K562 (cell line): ENCODE data around the gene AKAP12. TPM values are rescaled to one million over a fixed set of nuclear protein-coding genes. Genes with fewer than 3 reads are reported as not detected.

ENCODE experiments used
- ARID2 ChIP-seq: fragments of 450-650 bp; IDR thresholded peaks from 2 replicates; pipeline ENCODE4 v1.6.1; 2017; ENCODE audit warnings: antibody characterized with exemption, mild to moderate bottlenecking
- CAMTA2 ChIP-seq: fragments of 250-450 bp; sonication (Bioruptor Pico); conservative IDR thresholded peaks from 2 replicates; pipeline ENCODE4 v1.5.1; 2022
- CBX5 ChIP-seq: IDR thresholded peaks from 2 replicates; pipeline ENCODE4 v1.6.1; 2014; ENCODE audit warnings: low read depth, borderline replicate concordance
- HDAC2 ChIP-seq: fragments of 450-650 bp; IDR thresholded peaks from 2 replicates; pipeline ENCODE4 v1.6.1; 2016; ENCODE audit warnings: mild to moderate bottlenecking
- IRF2 ChIP-seq: sonication (generic); formaldehyde crosslinking; IDR thresholded peaks from 2 replicates; pipeline ENCODE4 v1.8.1; 2022; ENCODE audit warnings: mild to moderate bottlenecking, missing genetic modification reagents
- MAZ ChIP-seq, 2 experiments: fragments of 450-650 bp in 1 of 2; sonication (generic) in 1 of 2; formaldehyde crosslinking; IDR thresholded peaks in 1 of 2; conservative IDR thresholded peaks in 1 of 2; 2 replicates each; pipeline versions ENCODE4 v1.4.0 to v1.5.0; 2020; ENCODE audit warnings: mild to moderate bottlenecking in 1 of 2, missing genetic modification reagents in 1 of 2
- NFXL1 ChIP-seq: fragments of 450-650 bp; formaldehyde crosslinking; IDR thresholded peaks from 2 replicates; pipeline ENCODE4 v1.4.0; 2021; ENCODE audit warnings: mild to moderate bottlenecking
- PHB ChIP-seq: fragments of 250-450 bp; sonication (Bioruptor Pico); IDR thresholded peaks from 2 replicates; pipeline ENCODE4 v1.5.0; 2021
- PHTF2 ChIP-seq: fragments of 250-450 bp; sonication (Bioruptor Pico); IDR thresholded peaks from 2 replicates; pipeline ENCODE4 v1.5.0; 2021; ENCODE audit warnings: mild to moderate bottlenecking
- SETDB1 ChIP-seq: IDR thresholded peaks from one replicate; pipeline ENCODE4 v1.6.1; 2012; ENCODE audit warnings: low read length, control low read depth, inconsistent platforms
- SREBF1 ChIP-seq: fragments of 150-350 bp; IDR thresholded peaks from 2 replicates; pipeline ENCODE4 v1.6.1; 2014; ENCODE audit warnings: antibody characterized with exemption, low read depth, low read length, borderline replicate concordance
- ZNF175 ChIP-seq: fragments of 200-800 bp; sonication (Bioruptor generic); IDR thresholded peaks from 2 replicates; pipeline ENCODE4 v1.6.1; 2016; ENCODE audit warnings: low read depth, mild to moderate bottlenecking, missing genetic modification characterization, missing compliant biosample characterization
- ZNF197 ChIP-seq: fragments of 200-800 bp; sonication (Bioruptor generic); IDR thresholded peaks from 2 replicates; pipeline ENCODE4 v1.6.1; 2016; ENCODE audit warnings: low read depth, missing genetic modification characterization, missing compliant biosample characterization
- ZNF354B ChIP-seq: fragments of 250-450 bp; sonication (Bioruptor Pico); IDR thresholded peaks from 2 replicates; pipeline ENCODE4 v1.4.0; 2020
- ZNF41 ChIP-seq: fragments of 250-450 bp; sonication (Bioruptor Pico); conservative IDR thresholded peaks from 2 replicates; pipeline ENCODE4 v1.4.0; 2020; ENCODE audit warnings: mild to moderate bottlenecking
- ZNF766 ChIP-seq: fragments of 200-800 bp; sonication (Bioruptor generic); conservative IDR thresholded peaks from 2 replicates; pipeline ENCODE4 v1.6.1; 2016; ENCODE audit warnings: missing genetic modification characterization, missing compliant biosample characterization
- polyA plus RNA-seq, 8 experiments: library from polyadenylated mRNA; depleted of rRNA in 4 of 8; stranded (reverse) in 5 of 8; unstranded in 3 of 8; fragments of >200 nt; fragmentation: Nextera tagmentation in 2 of 8; fragmentation: Illumina TruSeq in 1 of 8; extraction: Ambion mirVana in 2 of 8; extraction: Trizol in 1 of 8; gene quantifications; 2 replicates each; pipeline versions ENCODE4 v1.2.1 to v1.2.3, GENCODE V29; 2011 to 2014; ENCODE audit warnings: inconsistent platforms in 1 of 8, missing spikeins in 1 of 8
- total RNA-seq, 7 experiments: library from RNA; depleted of rRNA in 6 of 7; stranded (reverse); fragments of >200 nt in 6 of 7; fragmentation: Illumina TruSeq in 2 of 7; extraction: Trizol in 2 of 7; gene quantifications; 2 replicates each; pipeline versions ENCODE4 v1.2.1 to v1.2.3, GENCODE V29; 2011 to 2021; ENCODE audit warnings: low replicate concordance in 1 of 7
- TF ChIP-seq, protein P1 (sequence below): fragments of 450-650 bp; IDR thresholded peaks from 2 replicates; pipeline ENCODE4 v1.6.1; 2018; ENCODE audit not compliant: partially characterized antibody
- TF ChIP-seq, protein P2 (sequence below): sonication (generic); formaldehyde crosslinking; IDR thresholded peaks from 2 replicates; pipeline ENCODE4 v1.9.0; 2022; ENCODE audit warnings: mild to moderate bottlenecking, missing genetic modification reagents
- TF ChIP-seq, protein P3 (sequence below): fragments of 200-800 bp; sonication (Bioruptor generic); IDR thresholded peaks from 2 replicates; pipeline ENCODE4 v1.6.1; 2016; ENCODE audit warnings: missing genetic modification characterization, missing compliant biosample characterization

The AKAP12 gene
- total and polyA plus RNA-seq, 9 of the 15 experiments (the other 6 are each of a cell fraction or from before 2014, with no cell fraction given): 0.08 to 2.0 (median 0.62) TPM

DNA sequence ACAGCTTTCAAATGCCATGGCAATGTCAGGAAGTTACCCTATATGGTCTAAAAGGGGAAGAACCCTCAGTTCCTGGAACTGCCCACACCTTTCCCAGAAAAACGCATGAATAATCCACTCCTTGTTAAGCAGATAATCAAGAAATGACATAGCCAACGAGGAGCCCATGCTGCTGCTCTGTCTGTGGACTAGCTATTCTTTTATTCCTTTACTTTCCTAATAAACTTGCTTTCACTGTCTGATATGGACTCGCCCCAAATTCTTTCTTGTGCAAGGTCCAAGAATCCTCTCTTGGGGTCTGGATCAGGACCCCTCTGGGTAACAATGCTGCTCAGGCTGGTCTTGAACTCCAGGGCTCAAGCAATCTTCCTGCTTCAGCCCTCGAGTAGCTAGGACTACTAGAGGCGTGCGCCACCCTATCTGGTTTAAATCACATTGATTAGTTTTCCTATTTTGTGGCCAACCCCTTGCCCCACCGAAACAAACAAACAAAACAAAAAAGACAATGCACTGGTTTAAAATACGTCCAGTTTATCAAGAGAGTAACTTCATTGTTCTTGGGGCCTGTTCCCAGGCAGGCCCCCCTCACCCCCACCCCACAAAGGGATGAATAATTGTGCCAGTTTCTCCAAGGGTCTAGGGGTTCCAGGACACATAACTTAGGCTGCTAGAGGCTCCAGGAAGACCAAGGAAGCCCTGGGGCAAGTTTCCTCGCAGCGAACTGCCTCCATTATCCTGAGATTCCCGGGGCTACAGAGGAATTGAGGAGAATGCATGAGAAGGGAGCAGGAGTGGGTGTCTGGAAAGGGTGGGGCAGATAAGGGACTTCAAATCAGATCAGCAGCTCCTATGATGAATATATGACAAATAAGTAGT, 10.1 kb upstream of the AKAP12 start (continued):
- TF ChIP-seq, protein P1, sequence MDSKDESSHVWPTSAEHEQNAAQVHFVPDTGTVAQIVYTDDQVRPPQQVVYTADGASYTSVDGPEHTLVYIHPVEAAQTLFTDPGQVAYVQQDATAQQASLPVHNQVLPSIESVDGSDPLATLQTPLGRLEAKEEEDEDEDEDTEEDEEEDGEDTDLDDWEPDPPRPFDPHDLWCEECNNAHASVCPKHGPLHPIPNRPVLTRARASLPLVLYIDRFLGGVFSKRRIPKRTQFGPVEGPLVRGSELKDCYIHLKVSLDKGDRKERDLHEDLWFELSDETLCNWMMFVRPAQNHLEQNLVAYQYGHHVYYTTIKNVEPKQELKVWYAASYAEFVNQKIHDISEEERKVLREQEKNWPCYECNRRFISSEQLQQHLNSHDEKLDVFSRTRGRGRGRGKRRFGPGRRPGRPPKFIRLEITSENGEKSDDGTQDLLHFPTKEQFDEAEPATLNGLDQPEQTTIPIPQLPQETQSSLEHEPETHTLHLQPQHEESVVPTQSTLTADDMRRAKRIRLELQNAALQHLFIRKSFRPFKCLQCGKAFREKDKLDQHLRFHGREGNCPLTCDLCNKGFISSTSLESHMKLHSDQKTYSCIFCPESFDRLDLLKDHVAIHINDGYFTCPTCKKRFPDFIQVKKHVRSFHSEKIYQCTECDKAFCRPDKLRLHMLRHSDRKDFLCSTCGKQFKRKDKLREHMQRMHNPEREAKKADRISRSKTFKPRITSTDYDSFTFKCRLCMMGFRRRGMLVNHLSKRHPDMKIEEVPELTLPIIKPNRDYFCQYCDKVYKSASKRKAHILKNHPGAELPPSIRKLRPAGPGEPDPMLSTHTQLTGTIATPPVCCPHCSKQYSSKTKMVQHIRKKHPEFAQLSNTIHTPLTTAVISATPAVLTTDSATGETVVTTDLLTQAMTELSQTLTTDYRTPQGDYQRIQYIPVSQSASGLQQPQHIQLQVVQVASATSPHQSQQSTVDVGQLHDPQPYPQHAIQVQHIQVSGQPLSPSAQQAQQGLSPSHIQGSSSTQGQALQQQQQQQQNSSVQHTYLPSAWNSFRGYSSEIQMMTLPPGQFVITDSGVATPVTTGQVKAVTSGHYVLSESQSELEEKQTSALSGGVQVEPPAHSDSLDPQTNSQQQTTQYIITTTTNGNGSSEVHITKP: peak; percentile 14
- TF ChIP-seq ZNF41 (CRISPR knock-in tag) (no peak), ARID2 (0 out of 2 replicates have a peak, but pooled peaks have one; percentile 7), HDAC2 (peak; percentile 50; the same call in 1 of the 2 replicates), ZNF197 (CRISPR knock-in tag) (peak; percentile 93), CBX5 (no peak), PHB (CRISPR knock-in tag) (no peak), ZNF766 (no peak; the same call in none of the 2 replicates), ZNF354B (CRISPR knock-in tag) (no peak), SETDB1 (no peak), IRF2 (CRISPR knock-in tag) (no peak), ZNF175 (CRISPR knock-in tag) (peak; percentile 17; the same call in 1 of the 2 replicates), MAZ (CRISPR knock-in tag; conservative IDR thresholded peaks at IDR 0.05 in 1 of 2, IDR thresholded peaks at IDR 0.05 in 1 of 2) (peak in 1 of 2 experiments; percentile 62; a peak in 1 of 4 replicates), NFXL1 (no peak), CAMTA2 (CRISPR knock-in tag) (no peak), PHTF2 (CRISPR knock-in tag) (no peak), SREBF1 (no peak)
- TF ChIP-seq, protein P2, sequence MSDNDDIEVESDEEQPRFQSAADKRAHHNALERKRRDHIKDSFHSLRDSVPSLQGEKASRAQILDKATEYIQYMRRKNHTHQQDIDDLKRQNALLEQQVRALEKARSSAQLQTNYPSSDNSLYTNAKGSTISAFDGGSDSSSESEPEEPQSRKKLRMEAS (CRISPR knock-in tag): no peak; the same call in 1 of the 2 replicates
- TF ChIP-seq, protein P3, sequence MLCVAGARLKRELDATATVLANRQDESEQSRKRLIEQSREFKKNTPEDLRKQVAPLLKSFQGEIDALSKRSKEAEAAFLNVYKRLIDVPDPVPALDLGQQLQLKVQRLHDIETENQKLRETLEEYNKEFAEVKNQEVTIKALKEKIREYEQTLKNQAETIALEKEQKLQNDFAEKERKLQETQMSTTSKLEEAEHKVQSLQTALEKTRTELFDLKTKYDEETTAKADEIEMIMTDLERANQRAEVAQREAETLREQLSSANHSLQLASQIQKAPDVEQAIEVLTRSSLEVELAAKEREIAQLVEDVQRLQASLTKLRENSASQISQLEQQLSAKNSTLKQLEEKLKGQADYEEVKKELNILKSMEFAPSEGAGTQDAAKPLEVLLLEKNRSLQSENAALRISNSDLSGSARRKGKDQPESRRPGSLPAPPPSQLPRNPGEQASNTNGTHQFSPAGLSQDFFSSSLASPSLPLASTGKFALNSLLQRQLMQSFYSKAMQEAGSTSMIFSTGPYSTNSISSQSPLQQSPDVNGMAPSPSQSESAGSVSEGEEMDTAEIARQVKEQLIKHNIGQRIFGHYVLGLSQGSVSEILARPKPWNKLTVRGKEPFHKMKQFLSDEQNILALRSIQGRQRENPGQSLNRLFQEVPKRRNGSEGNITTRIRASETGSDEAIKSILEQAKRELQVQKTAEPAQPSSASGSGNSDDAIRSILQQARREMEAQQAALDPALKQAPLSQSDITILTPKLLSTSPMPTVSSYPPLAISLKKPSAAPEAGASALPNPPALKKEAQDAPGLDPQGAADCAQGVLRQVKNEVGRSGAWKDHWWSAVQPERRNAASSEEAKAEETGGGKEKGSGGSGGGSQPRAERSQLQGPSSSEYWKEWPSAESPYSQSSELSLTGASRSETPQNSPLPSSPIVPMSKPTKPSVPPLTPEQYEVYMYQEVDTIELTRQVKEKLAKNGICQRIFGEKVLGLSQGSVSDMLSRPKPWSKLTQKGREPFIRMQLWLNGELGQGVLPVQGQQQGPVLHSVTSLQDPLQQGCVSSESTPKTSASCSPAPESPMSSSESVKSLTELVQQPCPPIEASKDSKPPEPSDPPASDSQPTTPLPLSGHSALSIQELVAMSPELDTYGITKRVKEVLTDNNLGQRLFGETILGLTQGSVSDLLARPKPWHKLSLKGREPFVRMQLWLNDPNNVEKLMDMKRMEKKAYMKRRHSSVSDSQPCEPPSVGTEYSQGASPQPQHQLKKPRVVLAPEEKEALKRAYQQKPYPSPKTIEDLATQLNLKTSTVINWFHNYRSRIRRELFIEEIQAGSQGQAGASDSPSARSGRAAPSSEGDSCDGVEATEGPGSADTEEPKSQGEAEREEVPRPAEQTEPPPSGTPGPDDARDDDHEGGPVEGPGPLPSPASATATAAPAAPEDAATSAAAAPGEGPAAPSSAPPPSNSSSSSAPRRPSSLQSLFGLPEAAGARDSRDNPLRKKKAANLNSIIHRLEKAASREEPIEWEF (CRISPR knock-in tag): peak; percentile 5
